ENCODE measurements around the gene CTDSPL. TPM values are rescaled to one million over a fixed set of nuclear protein-coding genes. Genes with fewer than 3 reads are reported as not detected.

Gene CTDSPL
- total and polyA plus RNA-seq, 2 of the 8 experiments (the other 6 are each of a cell fraction or from before 2014, with no cell fraction given) = 20.3 to 42.2 TPM

DNA sequence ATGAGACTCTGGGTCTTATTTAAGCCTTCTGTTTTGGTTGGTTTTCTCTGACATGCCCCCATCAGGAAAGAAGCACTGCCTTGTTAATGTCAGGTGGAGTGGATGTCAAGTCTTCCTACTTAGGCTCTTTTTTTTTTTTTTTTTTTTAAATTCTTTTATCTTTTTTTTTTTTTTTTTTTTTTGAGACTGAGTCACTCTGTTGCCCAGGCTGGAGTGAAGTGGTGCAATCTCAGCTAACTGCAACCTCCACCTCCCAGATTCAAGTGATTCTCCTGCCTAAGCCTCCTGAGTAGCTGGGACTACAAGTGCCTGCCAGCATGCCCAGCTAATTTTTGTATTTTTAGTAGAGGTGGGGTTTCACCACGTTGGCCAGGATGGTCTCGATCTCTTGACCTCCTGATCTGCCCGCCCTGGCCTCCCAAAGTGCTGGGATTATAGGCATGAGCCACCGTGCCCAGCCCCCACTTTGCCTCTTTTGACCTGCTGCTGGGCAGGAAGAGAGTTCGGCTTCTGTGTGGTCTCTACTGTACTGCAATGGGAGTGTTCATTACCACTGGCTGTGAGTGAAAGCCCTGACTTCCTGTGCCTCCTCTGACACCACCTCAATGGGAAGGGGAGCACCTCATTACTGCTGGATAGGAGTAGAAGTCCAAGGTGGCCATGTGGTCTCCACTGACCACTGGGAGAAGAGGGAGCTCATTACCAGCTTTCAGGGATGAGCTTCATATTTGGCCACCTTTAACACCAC is 10.9 kb downstream of the CTDSPL start:
- POLR2A ChIA-PET (ENCODE audit: partially characterized antibody) = interaction anchor here (1.0 kb wide), 1 partner anchor 50 kb away, joined by 4 read pairs; no protein-coding TSS in a partner anchor
- TF ChIP-seq POLR2AphosphoS5 (IDR thresholded peaks at IDR 0.05; ENCODE audit: low read depth, low read length) (no peak), BRCA1 (IDR thresholded peaks at IDR 0.05; ENCODE audit: low read depth, low read length) (no peak), SIN3A (conservative IDR thresholded peaks at IDR 0.05 in 1 of 2, IDR thresholded peaks at IDR 0.05 in 1 of 2; ENCODE audit: low read depth in 1 of 2, low read length in 2 of 2) (no peak), NRF1 (IDR thresholded peaks at IDR 0.05; ENCODE audit: low read depth, low read length) (no peak), JUN (IDR thresholded peaks at IDR 0.05; ENCODE audit: low read depth, low read length) (no peak), YY1 (IDR thresholded peaks at IDR 0.05; ENCODE audit: low read depth, low read length) (no peak), SAP30 (IDR thresholded peaks at IDR 0.05; ENCODE audit: insufficient read depth, insufficient replicate concordance, low read length) (no peak), CBX8 (IDR thresholded peaks at IDR 0.05; ENCODE audit: borderline replicate concordance, low read depth, low read length) (no peak), CHD1 (IDR thresholded peaks at IDR 0.05; ENCODE audit: low read depth, low read length) (no peak)
- TF ChIP-seq, protein P1, sequence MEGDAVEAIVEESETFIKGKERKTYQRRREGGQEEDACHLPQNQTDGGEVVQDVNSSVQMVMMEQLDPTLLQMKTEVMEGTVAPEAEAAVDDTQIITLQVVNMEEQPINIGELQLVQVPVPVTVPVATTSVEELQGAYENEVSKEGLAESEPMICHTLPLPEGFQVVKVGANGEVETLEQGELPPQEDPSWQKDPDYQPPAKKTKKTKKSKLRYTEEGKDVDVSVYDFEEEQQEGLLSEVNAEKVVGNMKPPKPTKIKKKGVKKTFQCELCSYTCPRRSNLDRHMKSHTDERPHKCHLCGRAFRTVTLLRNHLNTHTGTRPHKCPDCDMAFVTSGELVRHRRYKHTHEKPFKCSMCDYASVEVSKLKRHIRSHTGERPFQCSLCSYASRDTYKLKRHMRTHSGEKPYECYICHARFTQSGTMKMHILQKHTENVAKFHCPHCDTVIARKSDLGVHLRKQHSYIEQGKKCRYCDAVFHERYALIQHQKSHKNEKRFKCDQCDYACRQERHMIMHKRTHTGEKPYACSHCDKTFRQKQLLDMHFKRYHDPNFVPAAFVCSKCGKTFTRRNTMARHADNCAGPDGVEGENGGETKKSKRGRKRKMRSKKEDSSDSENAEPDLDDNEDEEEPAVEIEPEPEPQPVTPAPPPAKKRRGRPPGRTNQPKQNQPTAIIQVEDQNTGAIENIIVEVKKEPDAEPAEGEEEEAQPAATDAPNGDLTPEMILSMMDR (IDR thresholded peaks at IDR 0.05; ENCODE audit: control extremely low read depth in 1 of 3, insufficient read depth in 1 of 3, low read depth in 1 of 3, low read length in 3 of 3) = no peak

More for the DNA sequence above, 10.9 kb downstream of the CTDSPL start:
- Histone ChIP-seq H3K18ac (ENCODE audit: extremely low read depth, low read length) (no peak overlapping the region), H3K4me3 (ENCODE audit: extremely low read depth in 1 of 4, insufficient read depth in 2 of 4, low read depth in 3 of 4, low read length in 4 of 4) (no peak overlapping the region), H3K27me3 (replicated peaks in 1 of 4; ENCODE audit: control insufficient read depth in 3 of 4, extremely low read depth in 1 of 4, insufficient read depth in 3 of 4, low read length in 3 of 4) (no peaks in the 10 kb centered on the region), H2BK5ac (ENCODE audit: low read depth, low read length) (no peak overlapping the region), H4K20me1 (replicated peaks in 1 of 2; ENCODE audit: control insufficient read depth in 1 of 2, insufficient read depth in 2 of 2, low read length in 2 of 2) (no peaks in the 10 kb centered on the region), H3K36me3 (ENCODE audit: control insufficient read depth in 2 of 4, insufficient read depth in 4 of 4, low read length in 3 of 4) (no peaks in the 10 kb centered on the region), H2BK20ac (ENCODE audit: low read length) (no peak overlapping the region), H3K27ac (ENCODE audit: low read depth, low read length) (no peak overlapping the region), H2BK120ac (replicated peaks; ENCODE audit: low read depth, low read length) (no peak overlapping the region), H3K9ac (replicated peaks in 1 of 4; ENCODE audit: extremely low read depth in 1 of 4, low read depth in 3 of 4, low read length in 3 of 4) (no peak overlapping the region), H2AFZ (ENCODE audit: low read length) (no peak overlapping the region), H3K4me2 (ENCODE audit: insufficient read depth in 1 of 2, low read depth in 2 of 2, low read length in 2 of 2) (no peak overlapping the region; a peak in 1 of 4 replicates), H2BK15ac (ENCODE audit: low read length) (no peak overlapping the region), H3K23ac (ENCODE audit: insufficient read length) (no peak overlapping the region), H3K4ac (replicated peaks; ENCODE audit: insufficient read length, low read depth, low read length) (no peak overlapping the region), H2BK12ac (ENCODE audit: low read depth, low read length) (no peak overlapping the region), H3K79me1 (ENCODE audit: low read depth, low read length) (peaks cover 5% of the 10 kb centered on the region; the same call in 1 of the 2 replicates), H3K23me2 (ENCODE audit: low read depth, low read length) (no peaks in the 10 kb centered on the region), H4K5ac (ENCODE audit: insufficient read length, low read depth, low read length) (no peak overlapping the region), H3K56ac (replicated peaks; ENCODE audit: insufficient read length, low read depth, low read length) (no peak overlapping the region), H4K8ac (ENCODE audit: extremely low read depth, insufficient read depth, low read length) (no peak overlapping the region), H3K4me1 (replicated peaks in 1 of 4; ENCODE audit: control insufficient read depth in 3 of 4, insufficient read depth in 4 of 4, low read length in 3 of 4) (peaks cover 0 to 5% (median 4%) of the 10 kb centered on the region in 4 experiments; a peak in 3 of 7 replicates), H2AK5ac (ENCODE audit: low read depth, low read length) (no peak overlapping the region), H3K79me2 (ENCODE audit: control insufficient read depth in 1 of 2, insufficient read depth in 2 of 2, low read length in 2 of 2) (peaks cover 0 to 59% of the 10 kb centered on the region in 2 experiments; a peak in 3 of 4 replicates), H3K14ac (ENCODE audit: insufficient read length) (no peak overlapping the region), H4K91ac (replicated peaks; ENCODE audit: insufficient read length, low read length) (no peak overlapping the region), H3K9me3 (ENCODE audit: insufficient read depth in 2 of 2, low read depth in 1 of 2, low read length in 1 of 2) (no peaks in the 10 kb centered on the region)
- WGBS, 2 experiments (ENCODE audit: extremely low coverage in 1 of 2, insufficient coverage in 1 of 2, insufficient read length in 1 of 2, insufficient replicate concordance in 2 of 2, low coverage in 1 of 2, low lambda C conversion rate in 2 of 2, missing lambda C conversion rate in 1 of 2) = 92% methylated on average over 5 of the region's 5 CpGs; no CpG with 5 or more reads in 1 of the 2 experiments
- CTCF ChIA-PET (ENCODE audit: partially characterized antibody) = interaction anchor here (1.1 to 4.4 kb wide), 5 partner anchors 9 to 102 kb away, joined by 3 to 27 read pairs (median 4); no protein-coding TSS in a partner anchor
- no peak for FAIRE-seq
- DNase-seq (ENCODE audit: low read depth in 1 of 2, low spot score in 2 of 2) = no peak
